Left cardiac atrium (tissue), 4 donors: ENCODE data around the gene MCMBP. TPM values are rescaled to one million over a fixed set of nuclear protein-coding genes. Genes with fewer than 3 reads are reported as not detected.
"Not testable (repeated sequence)": the region's sequence is repeated elsewhere in the genome, so short reads cannot be mapped to it uniquely, and the experiment has no call there.

ENCODE experiments used
- ATAC-seq, 2 donors: fragments of 200-7000 bp; cut with Tn5 transposase; one replicate each; pipeline ENCODE4 v1.9.1; 2020; ENCODE audit warnings: mild to moderate bottlenecking in 2 of 2, moderate library complexity in 2 of 2
- DNase-seq: peaks from one replicate; pipeline ENCODE4 v3.0.0-alpha.2; 2020
- intact Hi-C, 2 donors: fragments of 100-400 bp; cut with DNase I; formaldehyde crosslinking; loops; one replicate each; pipeline versions ENCODE4 v1.14.1 to v1.15.1; 2022 to 2023
- total RNA-seq, 2 donors: library from RNA; stranded (reverse); fragmentation: NEBNext Ultra II Directional; extraction: Animal tissue kit (Norgen Biotek cat#: 25700); gene quantifications; one replicate each; pipeline ENCODE4 v1.2.1, GENCODE V29; 2021
- donor health status: DM: no; HTN: yes; CAD: no.
- donor health status: DM: no; HTN: yes; CAD: no; lungs with severe emphysema.
- donor health status: DM: yes; HTN: yes; CAD: no.
- donor health status: Dilated cardiomyopathy.

Gene MCMBP
- total RNA-seq, 2 donors from 2014 or later, result 27.7 to 38.0 TPM

GRCh38 chr10:119886070-119886469 lies 13.4 kb upstream of the MCMBP start:
- DNase-seq, intact Hi-C loops, ATAC-seq: not testable (repeated sequence)

GRCh38 chr10:119883901-119884611 lies 11.4 kb upstream of the MCMBP start:
- intact Hi-C loops, ATAC-seq, DNase-seq: not testable (repeated sequence)

GRCh38 chr10:119878524-119878923 lies 5.9 kb upstream of the MCMBP start:
- ATAC-seq (no peak), DNase-seq (no peak)
- intact Hi-C loops, result no loop called here

- intact Hi-C loops, result no loop called here
- peak; percentile 97 to 98 for ATAC-seq
- DNase-seq, result peak; percentile 90
Observed at GRCh38 chr10:119872860-119873681, 428 bp upstream of the MCMBP start.

- peak; percentile 13 to 25 for ATAC-seq
- intact Hi-C loops, result no loop called here
- peak; percentile 62 for DNase-seq
Observed at GRCh38 chr10:119871881-119872609, 598 bp downstream of the MCMBP start.

- ATAC-seq, DNase-seq: not testable (repeated sequence)
- intact Hi-C loops, result loop anchor here in 1 of 2 donors (10.0 kb wide), 1 partner anchor 185 kb away; no protein-coding TSS in a partner anchor
Observed at GRCh38 chr10:119869398-119869797, 3.2 kb downstream of the MCMBP start.

- ATAC-seq (no peak), DNase-seq (no peak)
- intact Hi-C loops, result loop anchor here in 1 of 2 donors (10.0 kb wide), 1 partner anchor 183 kb away; no protein-coding TSS in a partner anchor
Observed at GRCh38 chr10:119867317-119867716, 5.3 kb downstream of the MCMBP start.

- no peak for DNase-seq
- intact Hi-C loops, result loop anchor here in 1 of 2 donors (10.0 kb wide), 1 partner anchor 181 kb away; no protein-coding TSS in a partner anchor
- no peak for ATAC-seq
Observed at GRCh38 chr10:119865699-119866240, 6.9 kb downstream of the MCMBP start.

- DNase-seq, result no peak
- ATAC-seq, result no peak
Observed at GRCh38 chr10:119863951-119864565, 8.6 kb downstream of the MCMBP start.

GRCh38 chr10:119862524-119862923 lies 10.1 kb downstream of the MCMBP start:
- intact Hi-C loops, result loop anchor here (5.0 to 10.0 kb wide), 3 partner anchors 175 to 255 kb away; no protein-coding TSS in a partner anchor
- DNase-seq (no peak), ATAC-seq (no peak)

More at GRCh38 chr10:119863951-119864565, 8.6 kb downstream of the MCMBP start:
- intact Hi-C loops, result loop anchor here (5.0 to 10.0 kb wide), 3 partner anchors 177 to 257 kb away; no protein-coding TSS in a partner anchor

- DNase-seq (no peak), ATAC-seq (no peak)
- intact Hi-C loops, result loop anchor here (5.0 to 10.0 kb wide), 3 partner anchors 174 to 254 kb away; no protein-coding TSS in a partner anchor
Observed at GRCh38 chr10:119860866-119861607, 11.6 kb downstream of the MCMBP start.

GRCh38 chr10:119859420-119860258 lies 13.0 kb downstream of the MCMBP start:
- DNase-seq, result no peak
- no peak for ATAC-seq
- intact Hi-C loops, result loop anchor here (5.0 to 10.0 kb wide), 5 partner anchors 107 to 252 kb away; no protein-coding TSS in a partner anchor

GRCh38 chr10:119858063-119858462 lies 14.6 kb downstream of the MCMBP start:
- no peak for ATAC-seq
- intact Hi-C loops, result loop anchor here (5.0 to 10.0 kb wide), 2 partner anchors 106 to 243 kb away; no protein-coding TSS in a partner anchor

GRCh38 chr10:119853574-119853973 lies 19.1 kb downstream of the MCMBP start:
- no peak for DNase-seq
- no peak for ATAC-seq
- intact Hi-C loops, result loop anchor here in 1 of 2 donors (10.0 kb wide), 1 partner anchor 239 kb away; no protein-coding TSS in a partner anchor

More at GRCh38 chr10:119858063-119858462, 14.6 kb downstream of the MCMBP start:
- no peak for DNase-seq

- ATAC-seq (no peak), DNase-seq (no peak)
- intact Hi-C loops, result loop anchor here in 1 of 2 donors (10.0 kb wide), 1 partner anchor 238 kb away; no protein-coding TSS in a partner anchor
Observed at GRCh38 chr10:119852822-119853221, 19.8 kb downstream of the MCMBP start.

- no peak for DNase-seq
- intact Hi-C loops, result loop anchor here in 1 of 2 donors (10.0 kb wide), 1 partner anchor 237 kb away; no protein-coding TSS in a partner anchor
- ATAC-seq, result no peak
Observed at GRCh38 chr10:119852277-119852676, 20.4 kb downstream of the MCMBP start.
